Large intestine (tissue), 3 donors: Measurements from ENCODE around the gene PRPF8. TPM values are rescaled to one million over a fixed set of nuclear protein-coding genes. Genes with fewer than 3 reads are reported as not detected.
"Not testable (repeated sequence)": the region's sequence is repeated elsewhere in the genome, so short reads cannot be mapped to it uniquely, and the experiment has no call there.

ENCODE experiments used
- DNase-seq, 2 donors: peaks; one replicate each; pipeline versions ENCODE4 v3.0.0 to v3.0.0-alpha.2; 2013
- H3K27ac ChIP-seq: one replicate; pipeline ENCODE4 v1.5.1; 2013; ENCODE audit warnings: low read length
- H3K27me3 ChIP-seq: 2 replicates; pipeline ENCODE4 v1.6.1; 2013; ENCODE audit warnings: low read length; ENCODE audit not compliant: control insufficient read depth, insufficient read depth
- H3K36me3 ChIP-seq: 2 replicates; pipeline ENCODE4 v1.6.1; 2013; ENCODE audit warnings: low read length; ENCODE audit not compliant: control insufficient read depth, insufficient read depth
- H3K4me1 ChIP-seq: one replicate; pipeline ENCODE4 v1.6.1; 2013; ENCODE audit warnings: low read length; ENCODE audit not compliant: control insufficient read depth, insufficient read depth
- H3K4me3 ChIP-seq: one replicate; pipeline ENCODE4 v1.5.1; 2013; ENCODE audit warnings: low read length
- H3K9me3 ChIP-seq: one replicate; pipeline ENCODE4 v1.6.1; 2013; ENCODE audit warnings: mild to moderate bottlenecking, low read depth, low read length, moderate library complexity; ENCODE audit not compliant: control insufficient read depth
- WGBS: methylation state at CpG from one replicate; pipeline ENCODE4 v1.1.5; 2013; ENCODE audit warnings: low lambda C conversion rate; ENCODE audit not compliant: insufficient coverage; 5-methylcytosine and 5-hydroxymethylcytosine counted together
- polyA plus RNA-seq: library from polyadenylated mRNA; unstranded; fragments of 120-200 nt; gene quantifications from one replicate; pipeline ENCODE4 v1.2.1, GENCODE V29; 2013

PRPF8 gene
- polyA plus RNA-seq, 1 donor, result 177 TPM

DNA sequence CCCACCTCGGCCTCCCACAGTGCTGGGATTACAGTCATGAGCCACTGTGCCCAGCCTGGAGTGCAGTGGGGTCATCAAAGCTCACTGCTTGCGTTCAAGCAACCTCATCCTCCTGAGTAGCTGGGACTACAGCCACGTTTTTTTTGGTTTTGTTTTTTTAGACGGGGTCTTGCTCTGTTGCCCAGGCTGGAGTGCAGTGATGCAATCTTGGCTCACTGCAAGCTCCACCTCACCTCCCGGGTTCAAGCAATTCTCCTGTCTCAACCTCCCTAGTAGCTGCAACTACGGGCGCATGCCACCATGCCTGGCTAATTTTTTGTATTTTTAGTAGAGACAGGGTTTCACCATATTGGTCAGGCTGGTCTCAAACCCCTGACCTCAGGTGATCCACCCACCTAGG lies 31.9 kb downstream of the PRPF8 start:
- H3K27ac ChIP-seq, DNase-seq, H3K27me3 ChIP-seq, H3K9me3 ChIP-seq, H3K4me3 ChIP-seq: not testable (repeated sequence)
- Histone ChIP-seq H3K36me3 (peaks cover 71% of the 10 kb centered on the region), H3K4me1 (peaks cover 20% of the 10 kb centered on the region)
- no CpG with 5 or more reads among the region's 7 CpGs for WGBS

DNA sequence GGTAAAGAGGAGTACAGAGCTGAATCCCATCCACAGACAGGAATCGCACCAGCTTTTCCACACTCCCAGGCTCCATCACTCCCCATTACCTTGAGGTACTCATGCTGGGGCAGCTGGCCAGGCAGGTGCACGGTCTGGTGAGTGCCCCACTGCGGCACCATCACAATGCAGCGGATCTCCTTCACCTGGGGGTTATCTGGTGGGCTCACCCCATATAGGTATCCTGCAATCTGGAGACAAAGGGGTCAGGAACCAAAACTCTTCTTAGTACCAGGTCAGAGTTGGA lies 33.2 kb downstream of the PRPF8 start:
- Histone ChIP-seq H3K4me1 (peaks cover 21% of the 10 kb centered on the region), H3K27ac (no peak overlapping the region)
- WGBS, result no CpG with 5 or more reads among the region's 4 CpGs

DNA sequence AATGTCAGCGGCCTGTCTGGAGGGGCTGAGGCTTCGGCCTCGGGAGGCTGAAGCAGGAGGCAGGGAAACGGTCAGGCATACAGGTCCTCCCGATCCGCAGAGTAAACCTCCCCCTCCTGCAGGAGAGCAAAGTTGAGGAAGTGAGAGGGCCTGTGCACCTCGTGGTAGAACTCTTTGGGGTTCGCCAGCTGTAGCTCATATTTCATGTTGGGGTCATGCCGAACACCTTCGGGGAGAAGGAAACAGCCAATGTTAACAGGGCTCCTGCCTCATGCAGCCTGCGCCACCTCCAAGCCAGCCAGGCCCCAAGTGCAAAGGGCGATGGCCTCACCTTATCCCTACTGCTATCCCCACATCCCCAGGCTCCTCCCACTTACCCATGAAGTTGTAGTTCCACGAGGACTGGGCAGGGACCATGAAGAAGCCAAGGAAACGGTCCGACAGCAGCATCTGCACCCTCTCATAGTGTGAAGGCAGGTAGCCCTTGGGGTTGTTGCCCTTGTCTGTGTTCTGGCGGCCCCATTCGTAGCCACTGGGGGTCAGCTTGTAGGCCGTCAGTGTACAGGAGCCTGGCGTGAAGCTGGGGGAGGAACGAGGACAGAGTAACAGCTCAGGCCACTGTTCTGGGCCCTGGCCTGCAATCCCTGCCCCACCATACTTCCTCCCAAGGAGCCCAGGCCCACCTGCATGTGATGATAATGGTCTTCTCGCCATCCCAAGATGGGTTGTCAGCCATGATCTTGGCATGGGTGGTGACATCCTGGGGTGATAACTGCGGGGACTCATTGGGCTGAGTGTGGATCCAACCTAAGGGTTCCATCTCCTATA lies 33.7 kb downstream of the PRPF8 start:
- Histone ChIP-seq H3K9me3 (no peaks in the 10 kb centered on the region), H3K27me3 (no peaks in the 10 kb centered on the region), H3K27ac (peak overlapping the region; percentile 86), H3K4me1 (peaks cover 21% of the 10 kb centered on the region), H3K4me3 (no peak overlapping the region), H3K36me3 (peaks cover 64% of the 10 kb centered on the region)
- DNase-seq, result peak in 1 of 2 donors; percentile 59
- no CpG with 5 or more reads among the region's 22 CpGs for WGBS

More for the DNA sequence above, 33.2 kb downstream of the PRPF8 start:
- Histone ChIP-seq H3K9me3 (no peaks in the 10 kb centered on the region), H3K36me3 (peaks cover 65% of the 10 kb centered on the region), H3K4me3 (no peak overlapping the region), H3K27me3 (no peaks in the 10 kb centered on the region)
- DNase-seq, result no peak

DNA sequence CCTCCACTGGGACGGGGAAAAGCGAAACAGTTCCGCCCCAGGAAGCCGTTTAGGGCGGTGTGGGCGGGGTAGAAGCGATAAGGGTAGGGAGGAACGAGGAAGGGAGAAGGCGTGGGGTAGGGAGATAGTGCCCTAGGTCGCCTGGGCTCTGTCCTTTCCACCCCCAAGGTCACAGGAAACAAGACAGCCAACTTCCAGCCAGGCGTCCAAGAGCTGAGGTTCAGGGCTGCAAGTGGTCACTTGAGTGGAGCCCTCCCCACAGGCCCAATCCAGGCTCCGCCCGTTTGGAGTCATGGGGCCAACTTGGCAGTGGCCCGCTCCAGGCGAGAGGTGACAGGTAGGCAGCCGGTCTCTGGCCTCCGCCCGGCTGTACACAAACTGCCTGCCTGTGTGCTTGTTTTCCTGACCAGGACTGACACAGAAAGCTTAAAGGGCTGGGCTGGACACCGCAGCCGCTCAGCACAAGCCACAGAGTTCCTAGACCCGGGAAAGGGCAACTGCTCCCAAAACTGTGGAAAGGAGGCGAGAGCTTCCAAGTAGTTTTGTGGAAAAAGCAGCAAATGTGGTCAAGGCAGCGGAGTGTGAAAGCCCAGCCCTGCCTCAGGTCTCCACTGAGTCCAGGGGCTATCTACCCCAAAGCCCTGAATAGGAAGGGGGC lies 34.7 kb downstream of the PRPF8 start, which contains the start of gene RILP:
Gene RILP, minus strand, starts transcription at position 23 of the 658 bp plus-strand sequence. CDS start 62 bp downstream, outside the sequence.
- peaks cover 57% of the 10 kb centered on the region for H3K36me3 ChIP-seq
- H3K4me1 ChIP-seq, result peaks cover 21% of the 10 kb centered on the region
- peak within 1 kb of the TSS; percentile 86 for H3K27ac ChIP-seq
- H3K4me3 ChIP-seq, result peak within 1 kb of the TSS; percentile 62
- peak; percentile 65 to 91 for DNase-seq
- no CpG with 5 or more reads among the region's 23 CpGs for WGBS
- no peaks in the 10 kb centered on the region for H3K9me3 ChIP-seq
- H3K27me3 ChIP-seq, result no peaks in the 10 kb centered on the region

DNA sequence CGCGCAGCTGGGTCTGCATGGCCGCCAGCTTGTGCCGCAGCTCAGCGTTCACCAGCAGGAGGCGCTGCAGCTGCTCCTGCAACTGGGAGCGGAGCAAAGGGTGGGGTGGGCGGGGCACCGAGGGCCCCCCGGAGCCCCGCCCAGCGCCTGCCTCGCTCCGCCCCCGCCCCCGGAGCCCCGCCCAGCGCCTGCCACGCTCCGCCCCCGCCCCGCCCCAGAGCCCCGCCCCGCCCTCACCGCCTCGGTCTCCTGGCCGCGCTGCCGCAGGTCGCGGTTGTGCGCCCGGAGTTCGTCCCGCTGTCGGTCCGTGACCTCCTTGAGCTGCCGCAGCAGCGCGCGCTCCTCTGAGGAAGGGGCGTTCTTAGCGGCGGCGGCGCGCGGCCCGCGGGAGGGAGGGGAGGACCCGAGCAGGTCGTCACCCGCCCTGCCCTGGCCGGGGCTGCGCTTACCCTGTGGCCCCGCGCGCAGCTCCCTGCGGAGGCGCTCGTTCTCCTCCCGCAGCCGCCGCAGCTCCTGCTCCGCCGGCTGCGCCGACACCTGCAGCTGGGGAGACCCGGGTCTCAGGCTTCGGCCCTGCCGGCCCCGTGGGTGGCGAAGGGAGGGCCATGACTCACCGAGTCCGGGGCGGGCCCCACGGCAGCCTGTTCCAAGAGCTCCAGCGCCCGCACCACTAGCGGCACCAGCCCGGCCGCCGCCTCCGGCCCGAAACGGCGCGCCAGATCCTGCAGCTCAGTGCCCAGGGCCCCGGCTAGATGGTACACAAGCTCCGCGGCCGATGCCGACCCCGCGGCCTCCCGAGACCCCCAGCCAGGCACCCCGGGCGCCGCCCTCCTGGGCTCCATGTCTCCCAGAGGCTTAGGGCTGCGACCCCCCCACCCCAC lies 35.5 kb downstream of the PRPF8 start:
- H3K36me3 ChIP-seq, result peaks cover 51% of the 10 kb centered on the region
- H3K4me3 ChIP-seq, result peak overlapping the region; percentile 62
- no peaks in the 10 kb centered on the region for H3K9me3 ChIP-seq
- no peaks in the 10 kb centered on the region for H3K27me3 ChIP-seq
- no CpG with 5 or more reads among the region's 100 CpGs for WGBS
- peak overlapping the region; percentile 86 for H3K27ac ChIP-seq
- DNase-seq, result peak; percentile 93 to 97
- H3K4me1 ChIP-seq, result peaks cover 26% of the 10 kb centered on the region

DNA sequence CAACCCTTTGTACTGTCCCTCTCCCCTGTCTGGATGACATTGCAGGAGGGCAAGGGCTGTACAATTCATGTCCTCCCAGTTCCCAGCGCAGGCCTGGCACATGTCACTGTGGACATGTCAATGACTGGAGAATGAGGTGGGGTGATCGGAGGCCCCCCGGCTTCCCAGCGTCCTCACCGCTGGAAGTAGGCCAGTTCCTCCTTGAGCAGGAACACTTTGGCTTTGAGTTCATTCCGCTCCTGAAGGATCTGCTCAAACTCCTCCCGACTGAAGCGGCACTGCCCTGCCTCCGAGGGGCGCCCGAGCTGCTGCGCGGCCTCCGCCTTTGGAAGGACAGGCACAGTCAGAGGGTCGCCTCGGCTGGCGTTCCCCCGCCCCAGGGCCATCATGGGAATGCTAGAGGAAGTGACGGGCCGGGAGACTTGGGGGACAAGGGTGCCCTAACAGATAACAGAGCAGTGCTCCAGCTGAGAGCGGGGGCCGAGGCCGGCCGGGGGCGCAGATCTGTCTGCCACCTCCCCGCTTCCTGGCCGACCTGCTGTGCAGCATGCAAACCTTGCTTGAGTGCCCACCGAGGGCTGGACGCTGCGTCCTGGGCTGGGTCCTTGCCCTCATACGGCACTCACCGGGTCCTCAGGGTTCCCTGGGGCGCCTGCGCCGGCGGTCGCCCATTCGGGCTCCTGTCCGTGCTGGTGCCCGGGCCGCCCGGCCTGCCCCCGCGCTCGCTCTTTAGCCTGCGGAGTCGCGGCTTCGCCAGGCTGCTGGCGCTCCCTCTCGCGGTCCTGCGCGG lies 36.3 kb downstream of the PRPF8 start:
- Histone ChIP-seq H3K9me3 (no peaks in the 10 kb centered on the region), H3K36me3 (peaks cover 43% of the 10 kb centered on the region), H3K27me3 (no peaks in the 10 kb centered on the region), H3K27ac (peak overlapping the region; percentile 64), H3K4me1 (peaks cover 30% of the 10 kb centered on the region), H3K4me3 (peak overlapping the region; percentile 51)
- WGBS, result no CpG with 5 or more reads among the region's 54 CpGs
- no peak for DNase-seq

DNA sequence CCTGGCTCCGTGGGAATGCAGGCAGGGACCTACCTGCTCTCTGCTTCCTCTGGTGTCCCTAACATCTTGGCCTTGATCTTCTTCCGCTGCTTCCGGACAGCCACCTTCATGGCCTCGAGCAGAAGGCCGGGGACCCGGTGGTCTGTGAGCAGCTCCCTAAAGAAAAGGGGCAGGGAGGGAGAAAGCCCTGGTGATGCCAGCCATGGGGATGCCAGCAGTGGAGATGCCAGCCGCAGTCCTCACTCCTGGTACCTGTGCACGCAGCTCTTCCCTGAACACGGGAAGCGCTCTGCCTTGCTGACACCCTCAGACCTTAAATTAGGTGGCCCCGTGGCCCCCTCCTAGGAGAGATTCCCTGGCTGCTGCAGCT lies 36.9 kb downstream of the PRPF8 start:
- H3K4me1 ChIP-seq, result peaks cover 30% of the 10 kb centered on the region
- peaks cover 37% of the 10 kb centered on the region for H3K36me3 ChIP-seq
- H3K27me3 ChIP-seq, result no peaks in the 10 kb centered on the region
- no peak for DNase-seq
- no peaks in the 10 kb centered on the region for H3K9me3 ChIP-seq
- peak overlapping the region; percentile 51 for H3K4me3 ChIP-seq
- no peak overlapping the region for H3K27ac ChIP-seq
- no CpG with 5 or more reads among the region's 11 CpGs for WGBS

DNA sequence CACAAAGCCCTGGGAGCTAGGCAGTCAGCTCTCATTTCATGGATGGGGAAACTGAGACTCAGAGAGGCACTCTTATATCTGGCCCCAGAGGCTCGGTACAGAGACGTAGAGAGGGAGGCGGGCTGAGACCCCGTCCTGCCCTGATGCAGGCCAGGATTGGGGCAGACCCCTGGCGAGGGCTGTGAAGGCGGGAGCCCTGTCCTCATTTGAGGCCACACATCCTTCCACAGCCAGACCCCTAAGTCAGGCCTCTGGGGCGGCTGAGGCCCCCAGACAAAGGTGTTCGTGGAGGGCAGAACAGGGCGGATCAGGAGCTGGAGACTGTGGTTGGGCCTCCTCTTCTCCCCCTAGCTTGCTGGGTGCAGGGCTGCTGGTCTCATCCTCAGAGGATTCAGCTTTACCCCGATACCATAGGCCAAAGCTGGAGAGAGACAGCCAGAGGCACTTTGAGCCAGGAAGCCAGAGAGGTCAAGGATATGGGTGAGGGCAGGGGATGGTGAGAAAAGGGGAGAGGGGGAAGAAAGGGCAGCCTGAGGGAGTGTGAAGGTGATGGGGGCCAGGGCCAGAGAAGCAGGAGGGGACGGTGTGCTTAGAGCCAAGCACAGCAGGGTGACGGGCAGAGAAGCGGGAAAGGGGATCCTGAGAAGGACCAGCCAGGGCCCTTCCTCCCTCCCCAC lies 38.3 kb downstream of the PRPF8 start:
- no CpG with 5 or more reads among the region's 13 CpGs for WGBS
- H3K27me3 ChIP-seq, result no peaks in the 10 kb centered on the region
- no peak overlapping the region for H3K27ac ChIP-seq
- no peak for DNase-seq
- peaks cover 30% of the 10 kb centered on the region for H3K4me1 ChIP-seq
- no peak overlapping the region for H3K4me3 ChIP-seq
- H3K9me3 ChIP-seq, result no peaks in the 10 kb centered on the region
- H3K36me3 ChIP-seq, result peaks cover 23% of the 10 kb centered on the region

DNA sequence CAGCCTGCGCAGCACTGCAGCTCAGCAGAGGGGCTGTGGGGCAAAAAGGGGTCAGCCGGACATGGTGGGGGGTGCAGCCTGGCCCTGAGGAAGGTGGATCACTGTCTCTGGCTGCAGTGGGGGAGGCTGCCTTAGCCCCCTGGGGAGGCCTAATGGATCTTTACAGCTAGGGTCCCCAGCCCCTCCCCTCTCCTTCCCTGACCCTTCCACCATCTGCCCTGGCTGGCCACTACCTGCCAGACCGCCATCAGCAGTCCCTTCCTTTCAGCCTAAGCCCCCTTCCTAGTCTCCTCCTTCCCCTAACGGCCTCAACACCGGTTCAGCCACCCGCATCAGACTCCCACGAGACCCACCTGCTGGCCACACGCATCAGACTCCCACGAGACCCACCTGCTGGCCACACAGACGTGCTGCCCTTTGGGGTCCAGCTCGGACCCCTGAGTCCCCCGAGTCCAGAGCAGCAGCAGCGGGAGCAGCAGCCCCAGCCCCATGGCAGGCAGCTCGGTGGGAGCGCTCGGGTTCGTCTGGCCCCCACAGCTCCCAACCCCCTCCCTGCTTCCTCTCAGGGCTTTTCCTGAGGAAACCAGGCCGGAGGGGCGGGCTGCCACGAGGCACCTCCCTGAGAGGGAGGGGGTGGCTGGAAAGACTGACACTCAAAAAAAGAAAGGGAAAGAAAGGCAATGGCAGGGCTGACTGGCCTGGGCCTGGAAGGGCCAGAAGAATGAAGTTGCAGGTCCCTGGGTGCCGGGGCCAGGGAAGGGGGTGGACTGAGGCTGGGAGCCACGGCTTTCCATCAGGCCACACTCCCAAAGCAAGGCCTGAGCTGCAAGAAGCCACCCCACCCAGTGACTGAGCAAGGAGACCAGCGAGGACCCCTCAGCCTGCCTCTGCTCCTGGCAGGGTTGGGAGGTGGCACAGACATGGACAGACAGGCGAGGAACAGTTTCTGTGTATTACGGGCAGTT lies 39.2 kb downstream of the PRPF8 start, which contains the start of gene SCARF1:
Gene SCARF1, minus strand, starts transcription at position 526 of the 965 bp plus-strand sequence. Its CDS starts 35 bp downstream, at position 491.
- Histone ChIP-seq H3K36me3 (peaks cover 14% of the 10 kb centered on the region), H3K27me3 (no peaks in the 10 kb centered on the region), H3K27ac (no peak within 1 kb of the TSS), H3K9me3 (no peaks in the 10 kb centered on the region), H3K4me3 (peak within 1 kb of the TSS; percentile 22), H3K4me1 (peaks cover 27% of the 10 kb centered on the region)
- WGBS, result no CpG with 5 or more reads among the region's 25 CpGs
- no peak for DNase-seq
